ENCODE results near the gene FBXO42.

DNA sequence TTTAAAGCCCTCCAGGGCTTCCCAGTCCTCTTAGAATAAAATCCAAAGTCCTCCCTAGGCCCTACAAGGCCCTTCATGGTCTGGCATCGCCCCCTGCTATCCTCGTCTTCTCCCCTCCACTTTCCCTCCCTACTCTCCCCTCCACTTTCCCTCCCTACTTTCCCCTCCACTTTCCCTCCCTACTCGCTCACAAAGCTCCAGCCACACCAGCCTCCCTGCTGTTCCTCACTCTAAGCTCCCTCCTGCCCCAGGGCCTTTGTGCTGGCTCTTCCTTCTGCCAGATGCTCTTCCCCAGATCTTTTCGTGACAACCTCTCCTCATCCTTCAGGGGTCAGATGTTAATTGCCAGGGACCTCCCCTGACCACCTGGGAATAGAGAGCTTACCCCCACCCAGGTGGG, 152.6 kb downstream of the FBXO42 start:
- TF ChIP-seq, protein P1, sequence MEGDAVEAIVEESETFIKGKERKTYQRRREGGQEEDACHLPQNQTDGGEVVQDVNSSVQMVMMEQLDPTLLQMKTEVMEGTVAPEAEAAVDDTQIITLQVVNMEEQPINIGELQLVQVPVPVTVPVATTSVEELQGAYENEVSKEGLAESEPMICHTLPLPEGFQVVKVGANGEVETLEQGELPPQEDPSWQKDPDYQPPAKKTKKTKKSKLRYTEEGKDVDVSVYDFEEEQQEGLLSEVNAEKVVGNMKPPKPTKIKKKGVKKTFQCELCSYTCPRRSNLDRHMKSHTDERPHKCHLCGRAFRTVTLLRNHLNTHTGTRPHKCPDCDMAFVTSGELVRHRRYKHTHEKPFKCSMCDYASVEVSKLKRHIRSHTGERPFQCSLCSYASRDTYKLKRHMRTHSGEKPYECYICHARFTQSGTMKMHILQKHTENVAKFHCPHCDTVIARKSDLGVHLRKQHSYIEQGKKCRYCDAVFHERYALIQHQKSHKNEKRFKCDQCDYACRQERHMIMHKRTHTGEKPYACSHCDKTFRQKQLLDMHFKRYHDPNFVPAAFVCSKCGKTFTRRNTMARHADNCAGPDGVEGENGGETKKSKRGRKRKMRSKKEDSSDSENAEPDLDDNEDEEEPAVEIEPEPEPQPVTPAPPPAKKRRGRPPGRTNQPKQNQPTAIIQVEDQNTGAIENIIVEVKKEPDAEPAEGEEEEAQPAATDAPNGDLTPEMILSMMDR (IDR thresholded peaks at IDR 0.05), result no peak
- TF ChIP-seq POLR2A (IDR thresholded peaks at IDR 0.05), result no peak
